NOMO-1 treated with DMSO at 0.1 percent for 48 hours (cell line): Measurements from ENCODE around the gene OR2H1.

Experiments
- DNase-seq: peaks from one replicate; lab custom pipeline; 2025; ENCODE audit not compliant: unreplicated experiment; lab: John Stamatoyannopoulos, UW

OR2H1 gene

GRCh38 chr6:29483186-29483585, 26.2 kb downstream of the OR2H1 start:
- no peak for DNase-seq

DNA sequence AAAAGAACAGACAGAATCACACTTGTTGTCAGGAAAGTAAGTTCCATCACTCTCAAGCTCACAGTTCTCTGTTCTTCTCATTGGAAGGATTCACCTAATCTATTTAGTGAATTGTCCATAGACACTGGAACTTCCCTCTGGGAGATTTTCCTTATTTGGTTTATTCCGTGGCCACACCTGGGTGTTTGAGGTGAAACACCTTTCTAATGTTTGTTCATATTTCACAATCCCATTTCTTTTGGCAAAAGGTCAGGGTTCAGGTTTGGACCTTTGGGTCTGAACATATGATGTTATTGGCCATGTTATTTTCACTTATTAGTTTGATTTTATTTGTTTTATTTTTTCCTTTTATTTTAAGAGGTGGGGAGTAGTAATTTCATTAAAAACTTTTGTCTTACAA, 26.8 kb downstream of the OR2H1 start:
- no peak for DNase-seq

GRCh38 chr6:29486577-29486976, 29.6 kb downstream of the OR2H1 start:
- no peak for DNase-seq

DNA sequence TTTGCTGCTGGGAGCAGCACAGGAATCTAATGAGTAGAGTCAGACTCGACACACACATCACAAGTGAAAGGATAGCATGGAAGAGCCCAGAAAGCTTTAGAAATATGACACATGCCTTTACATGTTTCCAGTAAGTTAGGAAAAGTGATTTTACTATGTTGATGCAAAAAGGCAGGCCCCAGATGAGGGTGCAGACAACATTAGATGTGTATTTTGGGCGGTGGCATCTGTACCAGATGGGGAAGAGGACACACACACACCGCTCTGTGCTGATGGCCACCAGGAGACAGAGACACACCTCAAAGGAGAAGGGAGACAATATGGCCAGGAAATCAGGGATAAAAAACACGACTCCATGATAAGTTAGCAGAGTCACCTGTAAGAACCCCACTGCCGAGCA, 30.2 kb downstream of the OR2H1 start:
- DNase-seq, result no peak

DNA sequence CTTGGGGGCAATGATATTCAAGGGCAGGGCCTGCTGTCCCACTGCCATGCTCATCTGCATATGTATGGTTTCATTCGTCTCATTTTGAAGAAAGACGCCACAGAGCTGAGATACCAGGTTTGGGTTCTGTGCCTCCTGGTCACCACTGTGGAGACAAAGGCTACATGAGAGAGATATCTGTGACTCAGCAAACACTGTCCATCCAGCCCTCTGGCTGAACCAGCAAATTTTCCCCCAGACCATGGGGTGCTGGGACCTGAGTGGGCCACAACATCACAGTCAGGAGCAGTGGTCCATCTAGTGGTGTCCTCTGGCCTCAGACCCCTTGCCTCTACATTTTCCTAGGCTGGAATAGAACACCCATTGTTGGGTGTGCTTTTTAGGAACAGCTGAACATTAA, 30.7 kb downstream of the OR2H1 start, which contains the start of gene MAS1L:
Gene MAS1L (minus strand): TSS at position 297 of the 400 bp plus-strand sequence. CDS start 54 bp downstream, at position 243.
- DNase-seq, result no peak

DNA sequence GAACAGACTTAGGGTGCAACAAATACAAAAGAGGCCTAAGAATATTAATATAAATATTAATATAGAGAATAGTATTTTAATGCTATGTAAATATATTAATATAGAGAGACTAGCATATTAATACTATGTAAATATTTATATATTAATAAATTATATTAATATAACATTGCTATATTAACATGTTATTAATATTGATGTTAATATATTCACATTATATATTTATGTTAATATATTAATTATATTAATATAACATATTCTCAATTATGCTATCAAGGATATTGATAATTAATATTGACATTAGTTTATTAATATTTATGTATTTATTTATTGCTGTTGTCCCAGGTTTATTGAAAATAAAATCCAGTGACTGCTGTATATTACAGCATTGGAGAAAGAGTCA, 31.9 kb downstream of the OR2H1 start:
- DNase-seq, result no peak

GRCh38 chr6:29489286-29489685, 32.3 kb downstream of the OR2H1 start:
- DNase-seq, result no peak

DNA sequence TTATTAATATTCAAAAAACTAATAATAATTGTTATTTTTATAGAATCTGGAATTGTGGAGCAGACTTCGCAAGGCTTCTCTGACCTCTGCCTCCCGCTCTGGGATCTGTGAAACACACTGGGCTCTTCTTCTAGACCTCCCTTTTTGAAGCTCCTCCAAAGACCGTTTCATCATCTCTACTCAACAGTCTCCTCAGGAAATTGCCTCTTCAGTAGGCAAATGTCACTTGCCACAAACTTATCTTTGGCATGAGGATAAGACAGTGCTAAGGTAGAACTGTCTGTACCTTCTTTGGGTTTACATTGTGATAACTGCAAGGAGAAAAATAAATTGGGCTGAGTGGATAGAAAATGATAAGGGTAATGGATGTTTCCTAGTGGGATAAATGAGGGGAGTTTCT, 33.1 kb downstream of the OR2H1 start:
- peak; percentile 9 for DNase-seq

DNA sequence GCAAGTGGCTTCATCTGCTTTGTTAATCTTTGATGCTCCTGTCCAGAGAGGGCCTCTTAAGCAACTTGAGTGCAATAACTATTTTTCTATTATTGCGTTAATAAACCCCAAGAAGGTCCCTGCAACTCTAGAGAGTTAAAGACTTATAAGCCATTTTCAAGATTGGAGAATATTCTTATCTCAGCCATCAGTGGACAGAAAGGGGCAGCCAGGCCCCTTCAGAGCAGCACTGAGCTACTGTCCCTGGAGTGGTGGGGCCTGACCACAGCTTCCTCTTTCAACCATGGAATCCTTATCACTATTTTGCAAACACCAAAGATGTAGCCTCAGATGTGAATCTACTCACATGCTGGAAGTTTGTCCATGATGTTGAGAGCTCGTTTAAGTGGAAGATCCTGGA, 33.6 kb downstream of the OR2H1 start:
- peak; percentile 38 for DNase-seq

DNA sequence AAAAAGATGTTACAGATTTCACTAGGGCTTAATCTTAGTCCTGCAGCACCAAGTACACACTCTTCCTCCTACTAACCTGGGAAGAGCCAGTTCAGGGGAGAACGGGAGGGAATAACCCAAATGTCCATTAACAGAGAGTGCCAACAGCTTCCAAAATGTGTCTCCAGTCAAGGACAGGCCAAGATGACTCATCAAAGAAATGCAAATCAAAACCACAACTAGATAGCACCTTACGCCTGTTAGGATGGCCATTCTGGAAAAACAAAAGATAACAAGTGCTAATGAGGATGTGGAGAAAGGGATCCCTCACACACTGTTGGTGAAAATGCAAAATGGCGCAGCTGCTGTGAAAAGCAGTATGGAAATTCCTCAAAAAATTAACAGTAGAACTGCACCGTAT, 34.6 kb downstream of the OR2H1 start:
- no peak for DNase-seq

DNA sequence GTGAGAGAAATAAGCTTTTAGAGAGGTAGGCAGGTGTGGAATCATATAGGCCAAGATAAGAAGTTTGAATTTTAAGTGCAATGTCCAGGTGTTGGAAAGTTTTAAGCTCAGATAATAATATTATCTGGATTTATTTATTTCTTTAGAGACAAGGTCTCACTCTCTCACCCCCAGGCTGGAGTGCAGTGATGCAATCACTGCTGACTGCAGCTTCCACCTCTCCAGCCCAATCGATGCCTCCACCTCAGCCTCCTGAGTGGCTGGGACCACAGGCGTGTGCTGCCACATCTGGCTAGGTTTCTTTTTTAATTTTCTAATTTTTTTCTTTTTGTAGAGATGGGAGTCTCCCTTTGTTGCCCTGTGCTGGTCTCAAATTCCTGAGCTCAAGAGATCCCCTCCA, 36.3 kb downstream of the OR2H1 start:
- DNase-seq, result no peak

GRCh38 chr6:29494131-29494530, 37.2 kb downstream of the OR2H1 start:
- no peak for DNase-seq

GRCh38 chr6:29495571-29495970, 38.6 kb downstream of the OR2H1 start:
- no peak for DNase-seq

DNA sequence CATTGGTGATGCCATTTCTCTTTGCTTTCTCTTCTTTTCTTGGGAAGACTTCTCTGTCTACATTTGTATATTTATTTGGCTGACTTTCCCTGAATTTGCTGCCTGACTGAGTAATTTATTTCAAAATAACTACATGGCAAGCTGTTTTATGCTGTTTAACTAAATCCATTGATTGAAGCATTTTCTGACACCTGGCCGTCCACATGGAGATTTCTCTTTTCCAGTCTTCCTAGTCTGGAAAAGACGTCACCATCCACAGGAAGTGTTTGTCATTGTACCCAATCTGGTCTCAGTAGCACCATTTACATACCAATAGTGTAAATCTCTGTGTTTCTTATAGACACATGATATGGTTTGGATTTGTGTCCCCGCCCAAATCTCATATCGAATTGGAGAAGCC, 40.0 kb downstream of the OR2H1 start:
- DNase-seq, result no peak

GRCh38 chr6:29499704-29500103, 42.7 kb downstream of the OR2H1 start:
- DNase-seq, result no peak

GRCh38 chr6:29500594-29500993, 43.6 kb downstream of the OR2H1 start:
- DNase-seq, result no peak

DNA sequence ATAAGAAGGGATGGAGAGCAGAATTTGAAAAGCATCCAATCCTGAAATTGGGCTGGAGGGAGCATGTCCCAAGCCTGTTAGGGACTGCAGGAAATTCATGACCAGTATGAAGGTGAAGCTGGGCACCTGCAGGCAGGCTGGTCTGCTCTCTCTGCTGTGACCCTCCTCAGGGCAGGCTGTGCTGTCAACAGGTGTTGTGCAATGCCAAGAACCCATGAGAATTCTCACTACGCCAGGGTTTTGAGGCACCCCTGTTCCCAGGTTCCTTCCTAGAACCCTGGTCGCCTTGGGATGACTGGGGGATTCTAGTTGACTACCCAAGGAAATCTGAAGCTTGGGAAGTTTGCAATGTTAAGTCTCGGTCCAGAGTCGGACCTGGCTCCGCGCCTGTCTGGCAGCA, 44.2 kb downstream of the OR2H1 start:
- DNase-seq, result no peak

DNA sequence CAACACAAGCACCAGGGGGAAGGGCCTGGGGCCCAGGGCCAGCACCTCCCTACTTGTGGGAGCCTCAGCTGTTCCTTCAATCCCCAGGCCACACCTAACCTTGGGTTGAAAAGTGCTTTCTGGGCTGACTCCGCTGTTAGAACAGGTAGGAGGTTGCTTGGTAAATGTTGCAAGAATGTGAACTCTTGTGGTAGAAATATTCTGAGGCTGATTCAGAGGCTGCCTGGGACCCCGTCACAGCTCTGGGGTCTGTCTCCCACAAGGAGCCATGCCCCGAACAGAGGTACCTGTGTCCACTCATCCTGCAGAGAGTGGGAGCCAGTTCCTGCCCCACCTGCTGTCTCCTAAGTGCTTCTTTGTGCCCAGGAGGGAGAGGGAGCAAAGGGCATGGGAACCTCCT, 45.2 kb downstream of the OR2H1 start:
- no peak for DNase-seq

DNA sequence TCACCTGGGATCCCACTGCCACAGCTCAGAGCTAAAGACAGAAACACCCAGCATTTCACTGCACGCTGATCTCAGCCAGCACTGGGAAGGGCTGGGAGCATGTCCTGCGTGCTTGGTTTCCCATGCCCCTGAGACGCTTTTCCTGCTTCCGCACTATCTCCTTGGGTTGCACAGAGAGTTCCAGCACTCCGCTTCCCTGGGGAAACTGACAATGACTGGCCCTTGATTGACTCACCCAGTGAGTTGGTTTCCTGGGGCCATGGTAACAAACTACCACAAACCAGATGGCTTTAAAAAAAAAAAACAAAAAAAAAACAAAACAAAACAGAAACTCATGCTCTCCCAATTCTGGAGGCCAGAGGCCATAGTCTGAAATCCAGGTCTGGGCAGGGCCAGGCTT, 45.6 kb downstream of the OR2H1 start:
- no peak for DNase-seq

DNA sequence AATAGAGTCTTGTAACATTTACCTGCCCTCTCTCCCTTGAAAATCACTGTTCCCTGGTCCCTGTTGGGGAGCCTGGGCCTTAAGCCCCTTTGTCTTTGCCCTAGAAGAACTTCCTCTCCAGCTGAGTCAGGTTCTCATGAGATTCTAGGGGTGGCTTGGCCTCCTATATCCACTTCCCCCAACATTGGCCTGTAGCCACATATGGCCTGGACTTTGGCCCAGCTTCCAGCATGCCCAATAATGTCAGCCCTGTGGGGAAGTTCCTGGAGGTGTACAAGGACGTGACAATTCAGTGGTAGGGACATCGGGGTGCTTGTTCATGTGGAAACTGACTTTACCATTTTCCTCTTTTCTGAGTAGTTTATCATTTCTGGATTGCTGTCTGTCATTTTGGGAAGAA, 48.0 kb downstream of the OR2H1 start:
- no peak for DNase-seq

GRCh38 chr6:29505808-29506207, 48.9 kb downstream of the OR2H1 start:
- DNase-seq, result no peak

GRCh38 chr6:29506446-29507067, 49.6 kb downstream of the OR2H1 start:
- DNase-seq, result no peak

- no peak for DNase-seq
Measured at GRCh38 chr6:29507319-29507718, 50.4 kb downstream of the OR2H1 start.

- no peak for DNase-seq
Measured at GRCh38 chr6:29509239-29509638, 52.3 kb downstream of the OR2H1 start.
